ENCODE results near the gene RPP25.

GRCh38 chr15:74958320-74958907, 1.8 kb upstream of the RPP25 start:
- TF ChIP-seq POLR2A (IDR thresholded peaks at IDR 0.05) (no peak), CTCF (IDR thresholded peaks at IDR 0.05) (peak; percentile 31 to 33)

Measured in suprapubic skin (tissue), 3 donors.